Endothelial cell of umbilical vein (primary cell): ENCODE results near the gene GH1. TPM values are rescaled to one million over a fixed set of nuclear protein-coding genes. Genes with fewer than 3 reads are reported as not detected.

Experiments
- BruUV-seq: library from RNA; stranded (reverse); fragments of 400-500 nt; replicated peaks from 2 replicates; lab custom pipeline; 2021; lab: Mats Ljungman, UMichigan
- CTCF ChIA-PET: fragments of 300-600, 350-600 bp; sonication (Branson Sonifier 250); formaldehyde crosslinking; loops from one replicate; lab custom pipeline; 2021; ENCODE audit warnings: antibody characterized with exemption, inconsistent platforms; lab: Charles Lee
- POLR2A ChIA-PET: fragments of 300-600, 350-600 bp; sonication (Branson Sonifier 250); formaldehyde crosslinking; loops from one replicate; lab custom pipeline; 2021; ENCODE audit warnings: antibody characterized with exemption, inconsistent platforms; lab: Charles Lee
- DNase-seq: peaks from one replicate; pipeline ENCODE4 v3.0.0-alpha.2; 2011; ENCODE audit warnings: low read depth, low spot score
- FAIRE-seq: peaks from 2 replicates; lab custom pipeline; 2011; peaks lifted over from hg19 to GRCh38; lab: Jason Lieb, UNC
- H2AFZ ChIP-seq: 2 replicates; pipeline ENCODE4 v1.6.0; 2012; ENCODE audit warnings: low read depth, low read length, control low read depth, inconsistent platforms
- H3K27ac ChIP-seq: 2 replicates; pipeline ENCODE4 v1.5.1; 2011; ENCODE audit warnings: low read depth, mild to moderate bottlenecking, control low read depth, low read length, moderate library complexity; ENCODE audit not compliant: insufficient read depth
- H3K27me3 ChIP-seq, 2 experiments: 2 replicates each; pipeline versions ENCODE4 v1.6.0 to v1.6.1; 2011; ENCODE audit warnings: low read length in 2 of 2, mixed read lengths in 1 of 2; ENCODE audit not compliant: control insufficient read depth in 2 of 2, insufficient read depth in 2 of 2
- H3K36me3 ChIP-seq, 2 experiments: 2 replicates in 1 of 2; 3 replicates in 1 of 2; pipeline ENCODE4 v1.5.1; 2011; ENCODE audit warnings: low read length in 2 of 2, mild to moderate bottlenecking in 1 of 2, moderate library complexity in 1 of 2; ENCODE audit not compliant: control insufficient read depth in 2 of 2, insufficient read depth in 2 of 2; ENCODE audit errors: extremely low read depth in 1 of 2
- H3K4me1 ChIP-seq: 3 replicates; pipeline ENCODE4 v1.5.1; 2011; ENCODE audit warnings: mild to moderate bottlenecking, low read length; ENCODE audit not compliant: control insufficient read depth, insufficient read depth; ENCODE audit errors: extremely low read depth
- H3K4me2 ChIP-seq: 2 replicates; pipeline ENCODE4 v1.6.1; 2011; ENCODE audit warnings: low read length, control low read depth, mixed read lengths; ENCODE audit not compliant: insufficient read depth
- H3K4me3 ChIP-seq, 3 experiments: fragments of 200-600 bp in 1 of 3; sonication (generic), shearing (Covaris generic) in 1 of 3; replicated peaks in 1 of 3; 2 replicates each; pipeline ENCODE4 v1.5.1; 2011 to 2016; ENCODE audit warnings: control low read depth in 3 of 3, low read length in 3 of 3, mild to moderate bottlenecking in 2 of 3, inconsistent platforms in 1 of 3, low read depth in 1 of 3, moderate library complexity in 1 of 3; ENCODE audit not compliant: insufficient read depth in 1 of 3
- H3K79me2 ChIP-seq: 2 replicates; pipeline ENCODE4 v1.6.0; 2012; ENCODE audit warnings: low read length, inconsistent platforms; ENCODE audit not compliant: control insufficient read depth, insufficient read depth
- H3K9ac ChIP-seq: replicated peaks from 2 replicates; pipeline ENCODE3; 2011; ENCODE audit warnings: low read length, control low read depth; ENCODE audit not compliant: insufficient read depth; ENCODE audit errors: extremely low read depth
- H3K9me1 ChIP-seq: replicated peaks from 3 replicates; pipeline ENCODE4 v1.6.0; 2011; ENCODE audit warnings: mild to moderate bottlenecking, low read length; ENCODE audit not compliant: control insufficient read depth, insufficient read depth; ENCODE audit errors: extremely low read depth
- H3K9me3 ChIP-seq: replicated peaks from 2 replicates; pipeline ENCODE4 v1.5.1; 2012; ENCODE audit warnings: low read length, inconsistent platforms; ENCODE audit not compliant: control insufficient read depth, insufficient read depth
- H4K20me1 ChIP-seq: replicated peaks from 2 replicates; pipeline ENCODE3; 2011; ENCODE audit warnings: mild to moderate bottlenecking, low read length; ENCODE audit not compliant: control insufficient read depth, insufficient read depth; ENCODE audit errors: extremely low read depth
- CTCF ChIP-seq, 2 donors: IDR thresholded peaks; 1 replicate in 1 of 2; 2 replicates in 1 of 2; pipeline ENCODE4 v1.5.1; 2011; ENCODE audit warnings: low read length in 2 of 2, mild to moderate bottlenecking in 2 of 2, moderate library complexity in 2 of 2, control low read depth in 1 of 2, inconsistent platforms in 1 of 2, low read depth in 1 of 2; ENCODE audit not compliant: insufficient read depth in 1 of 2; ENCODE audit errors: extremely low read depth in 1 of 2
- EZH2 ChIP-seq: IDR thresholded peaks from 2 replicates; pipeline ENCODE4 v1.6.1; 2012; ENCODE audit warnings: borderline replicate concordance, low read depth, mild to moderate bottlenecking, moderate library complexity, low read length, inconsistent platforms; ENCODE audit not compliant: severe bottlenecking
- FOS ChIP-seq: IDR thresholded peaks from 2 replicates; pipeline ENCODE4 v1.6.1; 2011; ENCODE audit warnings: mild to moderate bottlenecking, low read length, moderate library complexity, borderline replicate concordance; ENCODE audit not compliant: insufficient read depth
- GATA2 ChIP-seq: IDR thresholded peaks from 2 replicates; pipeline ENCODE4 v1.7.0; 2011; ENCODE audit warnings: low read depth, mild to moderate bottlenecking, moderate library complexity, mixed read lengths, low read length; ENCODE audit not compliant: insufficient read length, insufficient read depth
- JUN ChIP-seq: IDR thresholded peaks from 2 replicates; pipeline ENCODE4 v1.6.1; 2011; ENCODE audit warnings: borderline replicate concordance, low read depth; ENCODE audit not compliant: insufficient read length, insufficient read depth
- MAX ChIP-seq: IDR thresholded peaks from 2 replicates; pipeline ENCODE4 v1.6.1; 2011; ENCODE audit not compliant: insufficient read depth, insufficient read length
- MYC ChIP-seq: IDR thresholded peaks from one replicate; pipeline ENCODE4 v1.6.1; 2011; ENCODE audit warnings: mild to moderate bottlenecking, low read depth, low read length
- POLR2A ChIP-seq: IDR thresholded peaks from 2 replicates; pipeline ENCODE4 v1.6.1; 2012; ENCODE audit warnings: low read depth, mild to moderate bottlenecking, control low read depth, low read length
- POLR2AphosphoS5 ChIP-seq: IDR thresholded peaks from 2 replicates; pipeline ENCODE4 v1.6.1; 2012; ENCODE audit warnings: low read depth, mild to moderate bottlenecking, control low read depth, low read length, moderate library complexity; ENCODE audit not compliant: insufficient read depth
- dilution Hi-C: fragments of 300-500 bp; cut with MboI; formaldehyde crosslinking; loops from one replicate; pipeline ENCODE4 v1.15.0; 2019; ENCODE audit warnings: low sequenced_read_pairs; ENCODE audit not compliant: extremely low pct_ligation_motif_present
- intact Hi-C: fragments of 100-400 bp; cut with micrococcal nuclease; formaldehyde crosslinking; loops from one replicate; pipeline ENCODE4 v1.10.0; 2022
- polyA plus RNA-seq, 4 experiments: library from polyadenylated mRNA; depleted of rRNA in 3 of 4; stranded (reverse) in 3 of 4; unstranded in 1 of 4; fragments of >200 nt; gene quantifications; 2 replicates each; pipeline versions ENCODE4 v1.2.1 to v1.2.3, GENCODE V29; 2011 to 2012; ENCODE audit warnings: missing spikeins in 1 of 4
- total RNA-seq: library from RNA; stranded (reverse); gene quantifications from 2 replicates; pipeline ENCODE4 v1.2.3, GENCODE V29; 2021

GH1 gene
- total and polyA plus RNA-seq, 2 donors (not counting 3 experiments of a cell fraction or from before 2014, with no cell fraction given), result not detected

DNA sequence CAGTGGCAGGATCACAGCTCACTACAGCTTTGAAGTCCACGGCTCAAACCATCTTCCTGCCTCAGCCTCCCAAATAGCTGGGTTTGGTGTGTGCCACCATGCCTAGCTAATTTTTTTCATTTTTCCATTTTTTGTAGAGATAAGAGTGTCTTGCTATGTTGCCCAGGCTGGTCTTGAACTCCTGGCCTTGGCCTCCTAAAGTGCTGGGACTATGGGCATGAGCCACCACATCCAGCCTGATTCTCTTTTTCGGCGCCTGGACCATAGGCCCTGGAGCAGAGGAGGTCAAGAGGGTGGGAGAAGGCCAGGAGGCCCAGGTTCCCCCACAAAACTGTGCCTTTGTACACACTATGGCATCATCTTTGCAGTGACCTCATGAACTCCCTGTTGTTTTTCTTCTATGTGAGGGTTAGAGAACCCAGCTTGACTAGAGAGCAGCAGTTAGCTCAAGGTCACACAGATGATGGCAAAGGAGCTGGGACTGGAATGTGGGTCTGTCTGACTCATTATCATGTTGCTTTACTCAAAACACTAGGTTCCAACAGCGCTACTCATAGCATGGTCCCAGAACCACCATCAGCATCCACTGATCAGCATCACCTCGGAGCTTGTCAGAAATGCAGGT is 37.8 kb upstream of the GH1 start:
- POLR2A ChIA-PET, result no interaction called here
- H4K20me1 ChIP-seq, result no peaks in the 10 kb centered on the region

More for the DNA sequence above, 37.8 kb upstream of the GH1 start:
- Histone ChIP-seq H3K27me3 (no peaks in the 10 kb centered on the region), H3K9me1 (no peaks in the 10 kb centered on the region), H3K4me1 (no peaks in the 10 kb centered on the region), H3K9me3 (no peaks in the 10 kb centered on the region), H3K27ac (no peak overlapping the region), H2AFZ (no peak overlapping the region), H3K36me3 (no peaks in the 10 kb centered on the region), H3K9ac (no peak overlapping the region), H3K4me2 (no peak overlapping the region), H3K79me2 (no peaks in the 10 kb centered on the region), H3K4me3 (no peak overlapping the region)
- no TSS peak for BruUV-seq
- CTCF ChIA-PET, result interaction anchor here (1.3 to 7.0 kb wide), 6 partner anchors 10 to 177 kb away, joined by 3 to 50 read pairs (median 6); partner anchors contain the start of gene GH1
- TF ChIP-seq MAX (no peak), GATA2 (no peak), JUN (no peak), POLR2AphosphoS5 (no peak), MYC (no peak), POLR2A (no peak), FOS (no peak), EZH2 (no peak), CTCF (IDR thresholded peaks at IDR 0.05; ENCODE audit: extremely low read depth in 1 of 2, insufficient read depth in 1 of 2, low read depth in 1 of 2, low read length in 2 of 2) (no peak)
- DNase-seq, result no peak
- dilution Hi-C loops, result no loop called here
- FAIRE-seq, result no peak
- intact Hi-C loops, result no loop called here
